CD4-positive, alpha-beta T cell treated with Interleukin-1 beta for 1 hour (primary cell): ENCODE data around the gene RPEL1.

Experiments used
- DNase-seq, 2 donors: peaks; one replicate each; pipeline ENCODE4 v3.0.0-alpha.2; 2020 to 2022

The RPEL1 gene

DNA sequence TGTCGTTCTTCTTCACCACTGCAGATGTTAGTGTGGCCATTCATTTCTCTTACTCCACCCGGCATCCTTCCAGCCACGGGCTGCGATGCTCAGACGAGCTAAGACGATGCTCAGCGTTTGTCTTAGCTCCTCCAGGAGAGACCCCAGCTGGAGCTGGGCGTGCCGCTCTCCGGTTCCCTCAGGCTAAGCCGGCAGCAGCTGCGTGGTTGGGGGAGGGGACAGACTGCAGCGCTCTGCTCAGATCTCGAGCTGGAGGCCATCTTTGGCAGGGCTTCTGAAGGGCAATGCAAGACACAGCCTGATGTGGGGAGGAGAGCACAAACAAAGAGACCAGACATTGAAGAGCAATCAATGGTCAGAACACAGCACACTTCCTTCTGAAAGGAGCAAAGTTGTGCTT is 36.1 kb downstream of the RPEL1 start:
- DNase-seq = no peak

DNA sequence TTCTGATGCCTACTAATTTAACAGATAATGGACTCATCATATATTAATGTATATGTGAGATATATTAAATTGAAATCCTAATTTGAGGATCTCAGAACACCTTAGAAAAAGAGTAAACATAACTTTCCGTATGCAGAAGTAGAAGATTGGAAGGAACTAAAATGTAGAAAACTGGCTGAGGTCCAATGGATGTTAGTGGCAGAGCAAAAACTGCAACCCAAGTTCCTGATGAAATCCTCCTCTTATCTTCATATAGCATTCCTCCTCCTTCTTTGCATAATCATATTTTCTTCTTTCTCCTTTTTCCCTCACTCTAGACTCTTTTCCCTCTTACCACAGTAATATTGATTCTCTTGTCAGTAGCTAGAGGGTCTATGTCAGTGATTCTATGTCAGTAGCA is 37.3 kb downstream of the RPEL1 start:
- DNase-seq = no peak

DNA sequence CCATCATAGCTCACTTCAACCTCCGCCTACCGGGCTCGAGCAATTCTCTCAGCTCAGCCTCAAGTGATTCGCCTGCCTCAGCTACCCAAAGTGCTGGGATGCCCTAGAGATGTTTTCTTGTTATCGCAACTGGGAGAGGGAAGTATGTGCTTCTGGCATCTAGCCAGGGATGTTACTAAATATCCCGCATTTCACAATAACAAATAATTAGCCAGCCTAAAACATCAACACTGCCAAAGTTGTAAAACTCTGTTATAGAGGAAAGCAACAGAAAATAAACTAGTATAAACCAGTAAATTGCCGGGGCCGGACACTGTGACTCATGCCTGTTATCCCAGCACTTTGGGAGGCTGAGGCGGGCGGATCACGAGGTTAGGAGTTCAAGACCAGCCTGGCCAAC is 38.5 kb downstream of the RPEL1 start:
- peak in 1 of 2 donors; percentile 32 for DNase-seq

DNA sequence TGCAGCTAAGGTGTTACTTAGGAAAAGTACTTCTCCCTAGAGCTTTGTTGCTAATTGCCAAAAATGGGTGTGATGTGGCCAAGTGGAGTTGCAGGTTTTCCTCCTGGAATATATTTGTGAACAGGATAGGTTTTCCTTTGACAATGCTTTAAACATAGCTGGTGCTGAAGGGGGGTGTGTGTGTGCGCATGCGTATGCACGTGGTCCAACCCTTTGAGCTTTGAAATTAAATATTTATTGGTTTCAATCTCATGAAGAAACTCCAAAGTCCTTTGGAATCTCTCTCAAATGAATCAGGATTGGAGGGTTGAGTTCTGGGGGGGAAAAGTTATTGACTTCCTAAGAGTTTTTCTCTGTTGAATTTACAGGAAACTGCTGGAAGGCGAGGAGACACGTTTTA is 42.3 kb downstream of the RPEL1 start:
- DNase-seq = no peak

DNA sequence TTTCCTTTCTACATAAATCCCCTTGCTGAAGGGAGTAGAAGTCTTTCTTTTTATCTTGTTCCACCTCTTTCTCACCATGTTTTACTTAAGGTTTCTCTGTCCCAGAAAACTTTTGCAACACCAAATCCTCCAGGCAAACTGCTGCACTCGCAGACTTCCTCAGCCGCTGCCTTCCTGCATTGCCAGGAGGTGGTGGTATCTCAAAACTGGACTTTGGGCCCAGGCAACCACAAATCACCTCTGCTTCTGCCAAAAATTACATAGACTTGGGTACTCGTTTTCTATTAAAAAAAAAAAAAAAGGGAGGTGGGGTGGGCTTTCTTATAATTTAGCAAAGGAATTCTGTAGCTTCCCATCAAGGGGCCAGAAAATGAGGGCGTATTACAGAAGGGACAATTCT is 45.9 kb downstream of the RPEL1 start:
- DNase-seq = no peak

DNA sequence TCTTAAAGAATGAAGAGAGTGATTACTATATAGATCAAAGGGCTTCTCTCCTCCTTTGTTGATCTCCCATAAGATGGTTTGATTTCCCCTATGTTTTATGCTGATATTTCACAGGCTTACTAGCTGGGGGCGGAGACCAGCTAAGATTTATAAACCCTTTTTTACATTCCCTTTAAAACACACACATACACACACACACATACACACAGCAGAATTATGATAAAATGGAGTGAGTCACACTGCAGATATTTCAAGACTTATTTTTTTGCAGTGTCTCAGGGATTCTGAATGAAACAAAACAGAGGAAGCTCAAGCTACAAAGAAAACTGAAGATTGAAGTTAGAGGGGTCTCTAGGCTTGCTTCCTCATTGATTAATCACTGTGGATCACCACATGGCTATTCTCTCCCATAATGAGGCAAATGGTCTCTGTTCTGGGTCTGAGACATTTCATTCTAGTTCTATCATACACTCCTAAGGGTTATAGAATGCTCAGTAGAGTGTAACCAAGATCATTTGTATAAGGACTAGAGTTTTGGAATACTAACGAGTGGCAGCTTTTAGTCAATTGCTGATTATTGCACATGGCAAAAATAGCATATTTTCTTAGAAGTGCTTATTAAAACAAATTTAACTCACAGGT is 49.8 kb downstream of the RPEL1 start:
- DNase-seq = no peak
